Measurements from ENCODE around the gene PRXL2B.

PRXL2B gene

GRCh38 chr1:2558861-2559260, 27.7 kb upstream of the PRXL2B start:
- H3K4me3 ChIP-seq (ENCODE audit: low read length) = no peak overlapping the region
- TF ChIP-seq CTCF (IDR thresholded peaks at IDR 0.05; ENCODE audit: low read depth, low read length, poor library complexity, severe bottlenecking) (no peak), EZH2phosphoT487 (IDR thresholded peaks at IDR 0.05; ENCODE audit: borderline replicate concordance, low read length) (no peak)
- no peaks in the 10 kb centered on the region for H3K9me2 ChIP-seq (replicated peaks; ENCODE audit: control insufficient read depth, low read length)
- no peaks in the 10 kb centered on the region for H3K9me3 ChIP-seq (ENCODE audit: control insufficient read depth, insufficient read depth, low read length)
- no peaks in the 10 kb centered on the region for H3K27me3 ChIP-seq (ENCODE audit: control insufficient read depth, low read length)
- H3F3A ChIP-seq (ENCODE audit: control insufficient read depth, insufficient read depth) = no peaks in the 10 kb centered on the region
- H3K27ac ChIP-seq (ENCODE audit: low read depth, low read length) = no peak overlapping the region
- H3K36me3 ChIP-seq (ENCODE audit: control insufficient read depth, low read length) = no peaks in the 10 kb centered on the region
- peaks cover 27% of the 10 kb centered on the region for H3K4me1 ChIP-seq (ENCODE audit: control insufficient read depth, low read length)
- no peak overlapping the region for H3K4me2 ChIP-seq (ENCODE audit: low read length)
- H4K20me1 ChIP-seq (ENCODE audit: control insufficient read depth, insufficient read depth, low read depth, low read length) = no peaks in the 10 kb centered on the region
- no peaks in the 10 kb centered on the region for H3K79me2 ChIP-seq (ENCODE audit: control insufficient read depth, low read length)

GRCh38 chr1:2559509-2560298, 26.9 kb upstream of the PRXL2B start:
- Histone ChIP-seq H3K4me1 (ENCODE audit: control insufficient read depth, low read length) (peaks cover 26% of the 10 kb centered on the region), H3K9me3 (ENCODE audit: control insufficient read depth, insufficient read depth, low read length) (no peaks in the 10 kb centered on the region), H3F3A (ENCODE audit: control insufficient read depth, insufficient read depth) (no peaks in the 10 kb centered on the region), H4K20me1 (ENCODE audit: control insufficient read depth, insufficient read depth, low read depth, low read length) (no peaks in the 10 kb centered on the region), H3K9me2 (replicated peaks; ENCODE audit: control insufficient read depth, low read length) (no peaks in the 10 kb centered on the region), H3K36me3 (ENCODE audit: control insufficient read depth, low read length) (no peaks in the 10 kb centered on the region), H3K4me3 (ENCODE audit: low read length) (no peak overlapping the region), H3K4me2 (ENCODE audit: low read length) (no peak overlapping the region), H3K79me2 (ENCODE audit: control insufficient read depth, low read length) (no peaks in the 10 kb centered on the region), H3K27me3 (ENCODE audit: control insufficient read depth, low read length) (no peaks in the 10 kb centered on the region), H3K27ac (ENCODE audit: low read depth, low read length) (no peak overlapping the region)
- TF ChIP-seq CTCF (IDR thresholded peaks at IDR 0.05; ENCODE audit: low read depth, low read length, poor library complexity, severe bottlenecking) (no peak), EZH2phosphoT487 (IDR thresholded peaks at IDR 0.05; ENCODE audit: borderline replicate concordance, low read length) (no peak)

- Histone ChIP-seq H3K4me1 (ENCODE audit: control insufficient read depth, low read length) (peaks cover 18% of the 10 kb centered on the region), H3K9me2 (replicated peaks; ENCODE audit: control insufficient read depth, low read length) (no peaks in the 10 kb centered on the region), H3K27me3 (ENCODE audit: control insufficient read depth, low read length) (no peaks in the 10 kb centered on the region), H3K4me3 (ENCODE audit: low read length) (no peak overlapping the region), H4K20me1 (ENCODE audit: control insufficient read depth, insufficient read depth, low read depth, low read length) (no peaks in the 10 kb centered on the region), H3K9me3 (ENCODE audit: control insufficient read depth, insufficient read depth, low read length) (no peaks in the 10 kb centered on the region), H3F3A (ENCODE audit: control insufficient read depth, insufficient read depth) (no peaks in the 10 kb centered on the region), H3K36me3 (ENCODE audit: control insufficient read depth, low read length) (no peaks in the 10 kb centered on the region), H3K27ac (ENCODE audit: low read depth, low read length) (no peak overlapping the region), H3K79me2 (ENCODE audit: control insufficient read depth, low read length) (no peaks in the 10 kb centered on the region), H3K4me2 (ENCODE audit: low read length) (no peak overlapping the region)
- TF ChIP-seq EZH2phosphoT487 (IDR thresholded peaks at IDR 0.05; ENCODE audit: borderline replicate concordance, low read length) (no peak), CTCF (IDR thresholded peaks at IDR 0.05; ENCODE audit: low read depth, low read length, poor library complexity, severe bottlenecking) (no peak)
Observed at GRCh38 chr1:2560299-2561073, 26.1 kb upstream of the PRXL2B start.
